Right atrium auricular region (tissue), 2 donors: ENCODE measurements around the gene ELMOD1. TPM values are rescaled to one million over a fixed set of nuclear protein-coding genes. Genes with fewer than 3 reads are reported as not detected.
A peak's percentile ranks its signal among the peaks of the same experiment; 100 is the strongest.

ENCODE experiments used
- DNase-seq: peaks from one replicate; pipeline ENCODE4 v3.0.0-alpha.2; 2019; ENCODE audit warnings: low spot score
- H3K27ac ChIP-seq, 2 donors: fragments of 200-600 bp; sonication (generic); 1 replicate in 1 of 2; 2 replicates in 1 of 2; pipeline ENCODE4 v1.5.1; 2016 to 2019
- H3K27me3 ChIP-seq, 2 donors: fragments of 200-600 bp; sonication (generic); one replicate each; pipeline versions ENCODE4 v1.5.1 to v1.6.0; 2017 to 2019
- H3K36me3 ChIP-seq: fragments of 200-600 bp; sonication (generic); one replicate; pipeline ENCODE4 v1.5.1; 2016
- H3K4me1 ChIP-seq, 2 donors: fragments of 200-600 bp; sonication (generic); one replicate each; pipeline versions ENCODE4 v1.5.1 to v1.6.0; 2017 to 2019
- H3K4me3 ChIP-seq, 2 donors: fragments of 200-600 bp; sonication (generic); 1 replicate in 1 of 2; 2 replicates in 1 of 2; pipeline ENCODE4 v1.5.1; 2017 to 2019; ENCODE audit warnings: mild to moderate bottlenecking in 1 of 2, moderate library complexity in 1 of 2
- H3K9me3 ChIP-seq, 2 donors: fragments of 200-600 bp; sonication (generic); one replicate each; pipeline ENCODE4 v1.5.1; 2019
- CTCF ChIP-seq, 2 donors: fragments of 200-600 bp; sonication (generic); IDR thresholded peaks; one replicate each; pipeline ENCODE4 v1.5.1; 2019; ENCODE audit warnings: antibody characterized with exemption in 2 of 2
- total RNA-seq, 2 donors: library from RNA; depleted of rRNA; stranded (reverse); fragments of >200 nt; gene quantifications; one replicate each; pipeline ENCODE4 v1.1.0, GENCODE V29; 2016

Gene ELMOD1
- total RNA-seq, 2 donors from 2014 or later = 4.2 to 10.4 TPM

- H3K4me3 ChIP-seq = no peak overlapping the region
- peak in 1 of 2 donors; percentile 53 for TF ChIP-seq CTCF (IDR thresholded peaks at IDR 0.05)
- H3K27me3 ChIP-seq = no peaks in the 10 kb centered on the region
- H3K36me3 ChIP-seq = no peaks in the 10 kb centered on the region
- H3K27ac ChIP-seq = no peak overlapping the region
- no peaks in the 10 kb centered on the region for H3K4me1 ChIP-seq
- no peak for DNase-seq
- H3K9me3 ChIP-seq = no peaks in the 10 kb centered on the region
Measured at GRCh38 chr11:107598225-107599139, 7.5 kb downstream of the ELMOD1 start.

DNA sequence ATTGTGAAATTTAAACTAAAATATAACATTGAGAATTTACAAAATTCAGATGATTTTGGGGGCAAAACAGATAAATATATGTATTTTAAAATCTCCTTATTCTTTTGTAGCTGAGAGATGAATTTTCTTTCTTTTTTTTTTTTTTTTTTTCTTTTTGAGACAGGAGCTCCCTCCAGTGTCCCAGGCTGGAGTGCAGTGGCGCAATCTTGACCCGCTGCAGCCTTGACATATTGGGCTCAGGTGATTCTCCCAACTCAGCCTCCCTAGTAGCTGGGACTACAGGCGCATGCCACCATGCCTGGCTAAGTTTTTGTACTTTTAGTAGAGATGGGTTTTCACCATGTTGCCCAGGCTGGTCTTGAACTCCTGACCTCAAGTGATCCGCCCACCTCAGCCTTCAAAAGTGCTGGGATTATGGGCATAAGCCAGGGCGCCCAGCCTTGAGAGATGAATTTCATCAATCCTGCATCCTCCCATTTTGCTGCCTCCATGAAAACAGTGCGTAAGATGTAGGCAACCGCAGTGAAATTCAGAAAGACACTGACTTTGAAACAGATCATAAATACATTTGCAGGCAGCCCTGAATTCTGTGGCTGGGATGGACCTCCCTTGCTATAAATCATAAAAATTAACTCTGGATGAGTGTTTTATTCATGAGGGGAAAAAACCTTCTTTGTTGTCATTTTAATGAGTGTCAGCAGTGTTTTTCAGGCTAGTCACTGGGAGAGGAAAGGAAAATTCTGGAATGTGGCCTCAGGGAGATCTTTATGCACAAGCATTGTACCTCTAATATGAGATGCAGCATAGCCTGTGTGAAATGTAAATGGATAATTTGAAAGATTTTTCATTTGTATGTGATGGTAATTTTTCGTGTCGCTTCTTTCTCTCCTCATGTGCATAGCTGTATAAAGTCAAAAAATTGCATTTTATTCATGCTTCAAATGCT is 14.4 kb downstream of the ELMOD1 start:
- H3K9me3 ChIP-seq = no peaks in the 10 kb centered on the region
- H3K36me3 ChIP-seq = no peaks in the 10 kb centered on the region
- no peak overlapping the region for H3K4me3 ChIP-seq
- no peaks in the 10 kb centered on the region for H3K4me1 ChIP-seq
- H3K27me3 ChIP-seq = no peaks in the 10 kb centered on the region
- no peak for DNase-seq
- no peak for TF ChIP-seq CTCF (IDR thresholded peaks at IDR 0.05)
- no peak overlapping the region for H3K27ac ChIP-seq

- TF ChIP-seq CTCF (IDR thresholded peaks at IDR 0.05) = no peak
Measured at GRCh38 chr11:107606141-107606540, 15.2 kb downstream of the ELMOD1 start.

GRCh38 chr11:107608809-107609208 is 17.9 kb downstream of the ELMOD1 start:
- Histone ChIP-seq H3K36me3 (no peaks in the 10 kb centered on the region), H3K4me3 (no peak overlapping the region), H3K9me3 (no peaks in the 10 kb centered on the region), H3K27ac (no peak overlapping the region), H3K4me1 (no peaks in the 10 kb centered on the region), H3K27me3 (no peaks in the 10 kb centered on the region)
- TF ChIP-seq CTCF (IDR thresholded peaks at IDR 0.05) = no peak
- no peak for DNase-seq

More at GRCh38 chr11:107606141-107606540, 15.2 kb downstream of the ELMOD1 start:
- Histone ChIP-seq H3K4me1 (no peaks in the 10 kb centered on the region), H3K27me3 (no peaks in the 10 kb centered on the region), H3K36me3 (no peaks in the 10 kb centered on the region), H3K4me3 (no peak overlapping the region), H3K27ac (no peak overlapping the region), H3K9me3 (no peaks in the 10 kb centered on the region)
- DNase-seq = no peak

- H3K27ac ChIP-seq = no peak overlapping the region
Measured at GRCh38 chr11:107609400-107610218, 18.7 kb downstream of the ELMOD1 start.

More at GRCh38 chr11:107609400-107610218, 18.7 kb downstream of the ELMOD1 start:
- Histone ChIP-seq H3K9me3 (no peaks in the 10 kb centered on the region), H3K27me3 (no peaks in the 10 kb centered on the region), H3K4me1 (no peaks in the 10 kb centered on the region), H3K36me3 (no peaks in the 10 kb centered on the region), H3K4me3 (no peak overlapping the region)
- DNase-seq = no peak
- TF ChIP-seq CTCF (IDR thresholded peaks at IDR 0.05) = no peak
